Colonic mucosa (tissue), 4 donors: ENCODE data around the gene ARVCF. TPM values are rescaled to one million over a fixed set of nuclear protein-coding genes. Genes with fewer than 3 reads are reported as not detected.

Experiments used
- DNase-seq: peaks from one replicate; pipeline ENCODE4 v3.0.0-alpha.2; 2020
- H3K27ac ChIP-seq: fragments of 200-600 bp; one replicate; pipeline ENCODE4 v1.8.0; 2021
- H3K27me3 ChIP-seq: fragments of 200-600 bp; one replicate; pipeline ENCODE4 v1.8.0; 2021
- H3K36me3 ChIP-seq: fragments of 200-600 bp; one replicate; pipeline ENCODE4 v1.8.0; 2021
- H3K4me1 ChIP-seq: fragments of 200-600 bp; one replicate; pipeline ENCODE4 v1.8.0; 2021; ENCODE audit warnings: mild to moderate bottlenecking
- H3K4me3 ChIP-seq: fragments of 200-600 bp; one replicate; pipeline ENCODE4 v1.8.0; 2021
- H3K9ac ChIP-seq, 2 donors: one replicate each; pipeline ENCODE4 v1.7.0; 2013; ENCODE audit warnings: control low read depth in 2 of 2, low read depth in 2 of 2, low read length in 2 of 2
- H3K9me3 ChIP-seq: fragments of 200-600 bp; one replicate; pipeline ENCODE4 v1.8.0; 2021
- CTCF ChIP-seq: fragments of 200-600 bp; IDR thresholded peaks from one replicate; pipeline ENCODE4 v1.8.0; 2022; ENCODE audit warnings: antibody characterized with exemption, mild to moderate bottlenecking
- intact Hi-C: fragments of 100-400 bp; cut with DNase I; formaldehyde crosslinking; loops from one replicate; pipeline ENCODE4 v1.14.1; 2022
- total RNA-seq, 2 donors: library from RNA; stranded (reverse); fragmentation: NEBNext Ultra II Directional in 1 of 2; extraction: Animal tissue kit (Norgen Biotek cat#: 25700) in 1 of 2; gene quantifications; one replicate each; pipeline ENCODE4 v1.2.1, GENCODE V29; 2021
- donor health status: healthy.
- donor health status: DM: no; HTN: no; CAD: no.
- donor health status: DM: no; HTN: no; CAD: no.

ARVCF gene
- total RNA-seq, 2 donors from 2014 or later, result 11.7 to 18.5 TPM

GRCh38 chr22:20055144-20055543 is 38.5 kb upstream of the ARVCF start:
- peaks cover 7% of the 10 kb centered on the region for H3K36me3 ChIP-seq
- intact Hi-C loops, result no loop called here
- TF ChIP-seq CTCF, result no peak
- H3K9me3 ChIP-seq, result no peaks in the 10 kb centered on the region
- no peak overlapping the region for H3K4me3 ChIP-seq
- H3K9ac ChIP-seq, result no peak overlapping the region
- no peak overlapping the region for H3K27ac ChIP-seq
- DNase-seq, result no peak
- H3K27me3 ChIP-seq, result no peaks in the 10 kb centered on the region
- no peaks in the 10 kb centered on the region for H3K4me1 ChIP-seq

- no peak overlapping the region for H3K9ac ChIP-seq
- no peaks in the 10 kb centered on the region for H3K9me3 ChIP-seq
- no peak for TF ChIP-seq CTCF
- intact Hi-C loops, result no loop called here
- no peak overlapping the region for H3K4me3 ChIP-seq
- H3K4me1 ChIP-seq, result no peaks in the 10 kb centered on the region
- H3K36me3 ChIP-seq, result peaks cover 7% of the 10 kb centered on the region
- no peak overlapping the region for H3K27ac ChIP-seq
- DNase-seq, result no peak
- no peaks in the 10 kb centered on the region for H3K27me3 ChIP-seq
These were observed 37.9 kb upstream of the ARVCF start for GRCh38 chr22:20054485-20054884.

DNA sequence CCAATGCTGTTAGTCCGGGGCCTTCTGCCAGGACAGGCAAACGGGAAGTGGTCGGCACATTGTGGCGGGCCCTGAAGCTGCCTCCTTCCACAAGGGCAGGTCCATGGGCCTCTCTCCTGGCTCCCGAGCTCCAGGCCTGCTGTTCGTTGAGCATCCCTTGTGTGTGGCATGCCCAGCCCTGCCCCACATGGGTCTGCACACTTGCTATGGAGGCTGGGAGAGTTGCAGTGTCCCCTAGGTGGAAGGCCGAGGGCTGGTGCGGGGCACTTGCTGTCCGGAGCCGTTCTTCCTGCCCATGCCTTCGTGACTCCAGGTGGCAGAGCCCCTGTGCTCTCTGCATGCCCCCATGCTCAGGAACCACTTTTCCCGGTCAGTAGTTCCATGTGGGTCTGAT is 37.4 kb upstream of the ARVCF start:
- H3K4me1 ChIP-seq, result no peaks in the 10 kb centered on the region
- intact Hi-C loops, result no loop called here

GRCh38 chr22:20053407-20054033 is 36.9 kb upstream of the ARVCF start:
- H3K27me3 ChIP-seq, result no peaks in the 10 kb centered on the region
- intact Hi-C loops, result no loop called here
- peaks cover 7% of the 10 kb centered on the region for H3K36me3 ChIP-seq
- H3K9me3 ChIP-seq, result no peaks in the 10 kb centered on the region
- no peak overlapping the region for H3K4me3 ChIP-seq
- H3K27ac ChIP-seq, result no peak overlapping the region
- DNase-seq, result no peak
- H3K9ac ChIP-seq, result no peak overlapping the region
- no peaks in the 10 kb centered on the region for H3K4me1 ChIP-seq
- TF ChIP-seq CTCF, result no peak

More for the DNA sequence above, 37.4 kb upstream of the ARVCF start:
- Histone ChIP-seq H3K9me3 (no peaks in the 10 kb centered on the region), H3K27ac (no peak overlapping the region), H3K36me3 (peaks cover 7% of the 10 kb centered on the region), H3K27me3 (no peaks in the 10 kb centered on the region), H3K4me3 (no peak overlapping the region), H3K9ac (no peak overlapping the region)
- TF ChIP-seq CTCF, result no peak
- DNase-seq, result no peak

DNA sequence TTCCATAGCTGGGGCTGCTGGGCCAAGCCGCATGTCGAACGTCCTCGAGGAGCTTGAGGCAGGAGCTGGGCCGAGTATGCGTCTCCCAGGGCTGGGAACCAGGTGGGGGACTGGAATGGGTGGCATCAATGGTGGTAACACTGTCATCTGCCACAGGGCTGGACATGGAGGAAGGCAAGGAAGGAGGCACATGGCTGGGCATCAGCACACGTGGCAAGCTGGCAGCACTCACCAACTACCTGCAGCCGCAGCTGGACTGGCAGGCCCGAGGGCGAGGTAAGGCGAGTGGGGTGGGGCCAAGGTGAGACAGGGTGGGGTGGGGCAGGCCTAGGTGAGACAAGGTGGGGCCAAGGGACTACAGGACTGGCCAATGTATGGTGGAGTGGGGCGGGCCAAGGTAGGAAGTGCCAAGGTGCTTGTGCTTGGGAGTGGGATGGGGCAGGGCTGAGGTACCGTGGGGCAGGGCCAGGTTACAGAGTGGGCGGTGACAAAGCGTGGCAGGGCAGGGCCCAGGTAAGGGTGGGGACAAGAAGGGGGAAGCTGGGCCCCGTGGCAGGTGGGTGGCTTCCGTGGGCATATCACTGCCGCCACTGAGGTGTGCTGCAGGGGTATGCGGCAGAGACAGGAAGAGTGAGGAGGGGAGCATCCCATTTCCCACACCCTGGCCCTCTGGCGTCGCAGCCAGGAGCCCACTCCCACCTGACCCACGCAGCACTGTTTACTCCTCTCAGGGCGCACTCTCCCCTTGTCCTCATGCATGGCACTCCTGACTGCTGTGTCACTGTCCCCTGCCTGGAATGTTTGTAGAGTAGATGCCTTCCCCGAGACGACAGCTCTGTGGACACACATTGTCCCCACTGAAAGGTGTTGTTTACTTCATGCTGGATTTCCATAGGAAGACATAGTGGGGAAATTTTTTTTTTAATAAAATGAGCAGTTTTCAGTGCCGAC is 36.0 kb upstream of the ARVCF start:
- Histone ChIP-seq H3K9me3 (no peaks in the 10 kb centered on the region), H3K4me3 (no peak overlapping the region), H3K4me1 (no peaks in the 10 kb centered on the region), H3K27ac (peak overlapping the region; percentile 13), H3K36me3 (peaks cover 7% of the 10 kb centered on the region), H3K27me3 (no peaks in the 10 kb centered on the region), H3K9ac (peak overlapping the region in 1 of 2 donors; percentile 12)
- TF ChIP-seq CTCF, result no peak
- DNase-seq, result peak; percentile 90
- intact Hi-C loops, result no loop called here
